Fibroblast of mammary gland (primary cell): ENCODE data around the gene KRT5.

Experiments used
- DNase-seq: peaks from one replicate; pipeline ENCODE4 v3.0.0-alpha.2; 2010; ENCODE audit warnings: low read depth
- H3K4me3 ChIP-seq: 2 replicates; pipeline ENCODE4 v1.5.1; 2011; ENCODE audit warnings: low read depth, mild to moderate bottlenecking, low read length, moderate library complexity; ENCODE audit not compliant: control insufficient read depth
- TF ChIP-seq, protein P1 (sequence below): conservative IDR thresholded peaks from 2 replicates; pipeline ENCODE4 v1.5.1; 2011; ENCODE audit warnings: low read depth, low read length, inconsistent platforms; ENCODE audit not compliant: control insufficient read depth, insufficient read depth

Gene KRT5

DNA sequence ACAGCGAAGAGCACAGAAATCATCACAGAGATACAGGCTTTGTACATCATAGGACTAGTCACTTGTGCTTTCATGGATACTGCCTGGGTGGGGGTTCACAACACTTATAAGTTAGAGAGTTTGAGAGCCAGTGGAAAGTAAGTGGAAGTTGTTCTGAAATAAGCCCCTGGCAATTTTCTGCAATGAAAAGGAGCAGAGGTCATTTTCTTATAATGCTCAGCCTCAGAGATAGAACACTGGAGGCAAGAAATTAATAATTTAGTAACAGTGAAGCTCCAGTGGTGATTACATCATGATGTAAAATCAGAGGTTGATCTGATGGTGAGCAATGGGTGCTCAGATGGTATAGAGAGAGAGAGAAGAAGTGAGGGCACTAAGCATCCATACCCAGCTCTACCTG lies 33.0 kb downstream of the KRT5 start:
- DNase-seq: no peak
- no peak overlapping the region for H3K4me3 ChIP-seq
- TF ChIP-seq, protein P1, sequence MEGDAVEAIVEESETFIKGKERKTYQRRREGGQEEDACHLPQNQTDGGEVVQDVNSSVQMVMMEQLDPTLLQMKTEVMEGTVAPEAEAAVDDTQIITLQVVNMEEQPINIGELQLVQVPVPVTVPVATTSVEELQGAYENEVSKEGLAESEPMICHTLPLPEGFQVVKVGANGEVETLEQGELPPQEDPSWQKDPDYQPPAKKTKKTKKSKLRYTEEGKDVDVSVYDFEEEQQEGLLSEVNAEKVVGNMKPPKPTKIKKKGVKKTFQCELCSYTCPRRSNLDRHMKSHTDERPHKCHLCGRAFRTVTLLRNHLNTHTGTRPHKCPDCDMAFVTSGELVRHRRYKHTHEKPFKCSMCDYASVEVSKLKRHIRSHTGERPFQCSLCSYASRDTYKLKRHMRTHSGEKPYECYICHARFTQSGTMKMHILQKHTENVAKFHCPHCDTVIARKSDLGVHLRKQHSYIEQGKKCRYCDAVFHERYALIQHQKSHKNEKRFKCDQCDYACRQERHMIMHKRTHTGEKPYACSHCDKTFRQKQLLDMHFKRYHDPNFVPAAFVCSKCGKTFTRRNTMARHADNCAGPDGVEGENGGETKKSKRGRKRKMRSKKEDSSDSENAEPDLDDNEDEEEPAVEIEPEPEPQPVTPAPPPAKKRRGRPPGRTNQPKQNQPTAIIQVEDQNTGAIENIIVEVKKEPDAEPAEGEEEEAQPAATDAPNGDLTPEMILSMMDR: no peak

DNA sequence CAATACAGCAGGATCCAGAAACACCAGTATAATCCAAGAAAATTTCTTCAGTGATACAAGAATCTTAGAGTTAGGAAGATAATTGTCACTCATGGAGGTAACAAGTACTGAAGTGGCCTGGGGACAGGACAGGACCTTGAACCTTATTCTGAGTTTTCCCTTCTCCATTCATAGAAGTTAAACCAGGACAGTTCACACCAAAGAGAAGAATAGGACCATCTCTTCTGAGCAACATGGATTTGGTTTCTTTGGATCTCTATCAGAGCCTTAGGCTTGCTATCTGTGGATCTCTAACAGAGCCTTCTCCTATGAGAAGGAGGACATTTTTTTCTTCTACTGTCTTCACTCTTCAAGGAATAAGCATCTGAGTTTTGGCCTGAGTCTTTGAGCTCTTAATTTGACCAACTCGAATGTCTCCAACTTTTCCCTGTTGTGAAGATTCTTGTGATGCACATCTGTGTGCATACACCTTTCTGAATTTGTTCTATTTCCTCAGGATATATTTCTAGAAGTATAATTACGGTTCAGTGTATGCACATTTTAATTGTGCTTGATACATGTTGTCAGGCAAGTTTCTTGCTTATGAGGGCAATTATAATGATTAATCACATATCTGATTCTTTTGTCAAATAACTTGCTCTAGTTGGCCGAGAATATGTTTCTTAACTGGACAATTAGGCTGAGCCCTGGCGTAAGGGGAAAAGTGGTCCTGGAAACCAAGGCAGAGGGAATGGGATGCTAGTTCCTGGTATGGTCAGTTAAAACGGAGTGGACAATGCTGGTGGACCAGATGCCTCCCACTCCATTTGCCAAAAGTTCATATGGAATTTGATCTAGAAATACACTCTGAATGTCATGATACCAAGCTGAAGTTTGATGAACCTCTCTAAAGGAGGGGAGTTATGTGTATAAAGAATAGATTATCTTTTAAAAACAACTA lies 33.8 kb downstream of the KRT5 start:
- H3K4me3 ChIP-seq: no peak overlapping the region
- TF ChIP-seq, protein P1: no peak
- DNase-seq: no peak

DNA sequence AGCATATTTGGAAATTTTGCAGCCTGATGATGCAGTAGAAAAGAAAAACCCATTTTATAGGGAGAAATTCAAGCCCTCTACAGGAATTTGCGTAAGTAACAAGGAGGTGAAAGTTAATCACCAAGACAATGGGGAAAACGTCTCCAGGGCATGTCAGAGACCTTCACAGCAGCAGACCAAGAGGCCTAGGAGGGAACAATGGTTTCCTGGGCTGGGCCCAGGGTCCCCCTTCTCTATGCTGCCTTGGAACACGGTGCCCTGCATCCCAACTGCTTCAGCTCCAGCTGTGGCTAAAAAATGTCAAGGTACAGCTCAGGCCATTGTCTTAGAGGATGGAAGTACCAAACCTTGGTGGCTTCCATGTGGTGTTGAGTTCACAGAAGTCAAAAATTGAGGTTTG lies 40.1 kb downstream of the KRT5 start:
- TF ChIP-seq, protein P1: no peak
- no peak overlapping the region for H3K4me3 ChIP-seq
- no peak for DNase-seq

DNA sequence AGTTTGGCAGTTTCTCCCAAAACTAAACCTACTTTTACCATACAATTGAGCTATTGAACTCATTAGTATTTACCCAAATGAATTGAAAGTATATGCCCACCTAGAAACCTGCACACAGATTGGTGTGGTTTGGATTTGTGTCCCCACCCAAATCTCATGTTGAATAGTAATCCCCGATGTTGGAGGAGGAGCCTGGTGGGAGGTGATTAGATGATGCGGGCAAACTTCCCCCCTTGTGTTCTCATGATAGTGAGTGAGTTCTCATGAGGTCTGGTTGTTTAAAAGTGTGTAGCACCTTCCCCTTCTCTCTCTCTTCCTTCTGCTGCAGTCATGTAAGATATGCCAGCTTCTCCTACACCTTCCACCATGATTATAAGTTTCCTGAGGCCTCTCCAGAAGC lies 42.5 kb downstream of the KRT5 start:
- TF ChIP-seq, protein P1: no peak
- no peak for DNase-seq
- no peak overlapping the region for H3K4me3 ChIP-seq

DNA sequence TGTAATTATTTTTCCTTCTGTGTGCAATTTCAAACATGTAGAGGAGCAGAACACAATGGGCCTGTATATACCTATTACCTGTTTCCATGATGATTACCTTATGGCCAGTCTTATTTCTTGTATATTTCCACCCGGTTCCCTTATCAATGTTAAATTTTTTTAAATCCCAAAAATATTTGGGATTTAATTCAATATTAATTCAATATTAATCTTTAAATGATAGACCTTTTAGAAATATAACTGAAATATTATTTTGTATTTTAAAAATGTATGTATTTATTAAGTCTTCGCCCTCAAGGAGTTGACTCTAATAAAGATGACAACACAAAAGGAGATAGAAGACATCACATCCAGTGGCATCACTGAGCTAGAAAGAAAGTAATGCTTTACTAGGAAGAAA lies 46.0 kb downstream of the KRT5 start:
- DNase-seq: no peak
- no peak overlapping the region for H3K4me3 ChIP-seq
- TF ChIP-seq, protein P1: no peak

DNA sequence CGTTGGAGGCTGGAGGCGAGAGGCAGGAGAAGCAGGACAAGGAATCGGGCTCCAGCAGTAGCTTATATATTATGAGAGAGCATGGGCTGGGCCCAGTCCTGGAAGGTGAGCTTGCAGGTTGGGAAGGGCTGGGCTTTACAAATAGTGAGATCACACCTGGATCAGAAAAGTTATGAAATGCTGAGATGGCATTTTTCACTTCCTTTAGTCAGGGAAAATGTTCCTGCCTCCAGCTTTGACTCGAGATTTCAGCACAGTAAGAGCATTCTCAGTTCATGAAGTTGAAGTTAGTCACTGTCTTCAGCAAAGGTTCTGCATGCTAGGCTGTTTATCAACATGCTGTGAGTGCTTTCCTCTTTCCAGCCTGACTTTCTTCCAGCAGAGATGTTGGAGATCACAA lies 46.4 kb downstream of the KRT5 start, which contains the start of gene KRT6C:
Gene KRT6C (minus strand): TSS at position 38 of the 400 bp plus-strand sequence. CDS start 68 bp downstream, outside the sequence.
- TF ChIP-seq, protein P1: no peak
- DNase-seq: no peak
- no peak within 1 kb of the TSS for H3K4me3 ChIP-seq
